Activated CD4-positive, alpha-beta T cell treated with anti-CD3 and anti-CD28 coated beads, Interleukin-2, amount 10 ng/mL, durations not matched to agents 7 days and 5 days (primary cell): ENCODE data around the gene TDRD3. TPM values are rescaled to one million over a fixed set of nuclear protein-coding genes. Genes with fewer than 3 reads are reported as not detected.

Source experiments
- CTCF ChIA-PET: fragments of 350-600 bp; sonication (Branson Sonifier 250); formaldehyde crosslinking; loops from one replicate; lab custom pipeline; 2021; ENCODE audit warnings: antibody characterized with exemption; lab: Charles Lee
- POLR2A ChIA-PET: fragments of 350-600 bp; sonication (Branson Sonifier 250); formaldehyde crosslinking; loops from one replicate; lab custom pipeline; 2021; ENCODE audit warnings: antibody characterized with exemption; lab: Charles Lee
- DNase-seq: peaks from one replicate; pipeline ENCODE4 v3.0.0-alpha.2; 2020
- H3K27ac Mint-ChIP-seq: one replicate; pipeline ENCODE4 v1.8.0; 2021; ENCODE audit warnings: mild to moderate bottlenecking, moderate library complexity, mixed read lengths
- H3K27me3 Mint-ChIP-seq: one replicate; pipeline ENCODE4 v1.8.0; 2021; ENCODE audit warnings: mixed read lengths
- H3K36me3 Mint-ChIP-seq: one replicate; pipeline ENCODE4 v1.8.0; 2021; ENCODE audit warnings: low read depth, mixed read lengths
- H3K4me1 Mint-ChIP-seq: one replicate; pipeline ENCODE4 v1.8.0; 2021; ENCODE audit warnings: mixed read lengths
- H3K4me3 Mint-ChIP-seq: one replicate; pipeline ENCODE4 v1.8.0; 2021; ENCODE audit warnings: mild to moderate bottlenecking, moderate library complexity, mixed read lengths
- H3K9me3 Mint-ChIP-seq: one replicate; pipeline ENCODE4 v1.8.0; 2021; ENCODE audit warnings: mixed read lengths
- total RNA-seq, 2 experiments: library from RNA; stranded (reverse); gene quantifications; one replicate each; pipeline ENCODE4 v1.2.3, GENCODE V29; 2021

Gene TDRD3
- total RNA-seq, 2 experiments from 2014 or later, result 22.5 to 25.3 TPM

DNA sequence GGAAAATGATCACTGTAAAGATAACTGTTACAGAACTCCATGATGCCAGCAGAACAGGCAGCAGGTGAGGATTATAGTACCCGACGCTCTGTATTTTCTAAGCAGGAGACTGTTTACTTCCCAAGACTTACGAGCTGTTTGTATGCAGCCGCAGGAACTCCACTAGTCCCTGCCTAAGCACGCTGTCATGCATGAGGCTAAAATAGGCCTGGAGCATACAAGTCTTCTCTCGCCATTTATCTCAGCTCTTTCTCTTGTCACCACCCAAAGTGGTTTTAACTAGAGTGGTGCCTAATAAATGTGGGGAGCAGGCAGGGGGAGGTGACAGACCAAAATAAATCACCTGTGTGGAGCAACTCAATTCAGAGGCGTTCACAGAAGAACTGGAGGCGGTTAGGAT is 175.8 kb downstream of the TDRD3 start:
- Mint-ChIP-seq H3K27ac (no peak overlapping the region), H3K9me3 (peaks cover 8% of the 10 kb centered on the region), H3K4me1 (no peaks in the 10 kb centered on the region), H3K4me3 (no peak overlapping the region), H3K36me3 (peaks cover 17% of the 10 kb centered on the region), H3K27me3 (no peaks in the 10 kb centered on the region)
- POLR2A ChIA-PET, result no interaction called here
- no peak for DNase-seq
- CTCF ChIA-PET, result interaction anchor here (1.1 kb wide), 1 partner anchor 12 kb away, joined by 3 read pairs; no protein-coding TSS in a partner anchor

DNA sequence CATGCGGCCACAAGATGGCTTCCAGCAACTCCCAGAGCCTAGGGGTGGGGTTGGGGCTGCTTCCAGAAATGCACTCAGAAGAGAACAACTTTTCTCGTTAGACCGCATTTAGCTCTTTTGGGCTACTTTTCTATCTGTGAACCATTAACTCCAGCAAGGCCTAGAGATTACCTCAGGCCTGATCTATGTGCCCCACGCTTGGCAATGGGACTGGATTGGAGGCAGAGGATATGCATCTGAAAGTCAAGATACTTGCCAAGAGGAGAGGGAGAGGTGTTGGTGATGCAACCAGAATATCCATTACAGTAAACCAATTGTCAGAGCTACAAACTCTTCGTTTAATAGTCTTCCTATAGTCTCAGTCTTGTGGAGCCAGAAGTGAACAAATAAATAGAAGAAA is 177.7 kb downstream of the TDRD3 start:
- no peak overlapping the region for H3K27ac Mint-ChIP-seq
- no peak for DNase-seq
- no peaks in the 10 kb centered on the region for H3K4me1 Mint-ChIP-seq
- H3K9me3 Mint-ChIP-seq, result peaks cover 4% of the 10 kb centered on the region
- H3K27me3 Mint-ChIP-seq, result no peaks in the 10 kb centered on the region
- CTCF ChIA-PET, result no interaction called here
- H3K4me3 Mint-ChIP-seq, result no peak overlapping the region
- POLR2A ChIA-PET, result no interaction called here
- H3K36me3 Mint-ChIP-seq, result peaks cover 4% of the 10 kb centered on the region

DNA sequence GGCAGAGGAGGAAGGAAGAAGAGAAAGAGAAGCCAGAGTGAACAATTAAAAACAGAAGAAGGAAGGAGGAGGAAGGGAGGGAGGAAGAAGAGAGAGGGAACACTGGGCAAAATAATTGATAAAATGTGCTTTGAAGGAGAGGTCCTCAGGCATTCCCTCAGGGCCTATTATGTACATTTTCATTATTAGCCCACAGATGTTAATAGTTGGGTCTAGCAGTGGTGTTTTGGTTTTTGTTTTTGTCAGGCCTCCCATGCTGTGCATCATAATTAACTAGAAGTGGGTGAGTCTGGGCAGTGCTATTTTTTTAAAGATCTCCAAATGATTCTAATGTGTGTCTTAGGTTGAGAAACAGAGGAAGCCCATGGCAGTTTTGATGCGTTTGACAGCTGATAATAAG is 178.1 kb downstream of the TDRD3 start:
- peaks cover under 1% of the 10 kb centered on the region for H3K36me3 Mint-ChIP-seq
- CTCF ChIA-PET, result interaction anchor here (0.8 kb wide), 1 partner anchor 13 kb away, joined by 3 read pairs; no protein-coding TSS in a partner anchor
- peaks cover 4% of the 10 kb centered on the region for H3K9me3 Mint-ChIP-seq
- DNase-seq, result no peak
- H3K4me3 Mint-ChIP-seq, result no peak overlapping the region
- no peaks in the 10 kb centered on the region for H3K27me3 Mint-ChIP-seq
- POLR2A ChIA-PET, result no interaction called here
- no peaks in the 10 kb centered on the region for H3K4me1 Mint-ChIP-seq
- H3K27ac Mint-ChIP-seq, result no peak overlapping the region

DNA sequence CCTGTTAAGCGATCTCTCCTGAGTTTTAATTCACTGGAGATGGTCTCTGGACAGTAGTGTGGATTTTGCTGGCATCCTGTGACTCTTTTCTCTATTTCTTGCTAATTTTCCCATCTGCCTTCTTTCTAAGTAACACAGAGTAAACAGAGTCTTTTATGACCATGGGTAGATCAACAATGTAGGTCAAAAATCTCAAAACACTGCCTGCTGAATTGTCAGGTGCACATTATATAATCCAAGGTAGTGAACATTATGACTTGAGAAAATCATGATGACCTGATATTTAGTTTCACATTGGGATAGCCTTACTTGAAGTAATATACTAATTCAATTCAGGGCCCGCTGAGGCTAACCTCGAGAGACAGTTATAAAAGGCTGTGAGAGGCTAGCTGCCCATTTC is 180.7 kb downstream of the TDRD3 start:
- POLR2A ChIA-PET, result no interaction called here
- no peak overlapping the region for H3K4me3 Mint-ChIP-seq
- DNase-seq, result no peak
- peaks cover 4% of the 10 kb centered on the region for H3K9me3 Mint-ChIP-seq
- no peaks in the 10 kb centered on the region for H3K36me3 Mint-ChIP-seq
- H3K27ac Mint-ChIP-seq, result no peak overlapping the region
- no peaks in the 10 kb centered on the region for H3K4me1 Mint-ChIP-seq
- CTCF ChIA-PET, result no interaction called here
- no peaks in the 10 kb centered on the region for H3K27me3 Mint-ChIP-seq

DNA sequence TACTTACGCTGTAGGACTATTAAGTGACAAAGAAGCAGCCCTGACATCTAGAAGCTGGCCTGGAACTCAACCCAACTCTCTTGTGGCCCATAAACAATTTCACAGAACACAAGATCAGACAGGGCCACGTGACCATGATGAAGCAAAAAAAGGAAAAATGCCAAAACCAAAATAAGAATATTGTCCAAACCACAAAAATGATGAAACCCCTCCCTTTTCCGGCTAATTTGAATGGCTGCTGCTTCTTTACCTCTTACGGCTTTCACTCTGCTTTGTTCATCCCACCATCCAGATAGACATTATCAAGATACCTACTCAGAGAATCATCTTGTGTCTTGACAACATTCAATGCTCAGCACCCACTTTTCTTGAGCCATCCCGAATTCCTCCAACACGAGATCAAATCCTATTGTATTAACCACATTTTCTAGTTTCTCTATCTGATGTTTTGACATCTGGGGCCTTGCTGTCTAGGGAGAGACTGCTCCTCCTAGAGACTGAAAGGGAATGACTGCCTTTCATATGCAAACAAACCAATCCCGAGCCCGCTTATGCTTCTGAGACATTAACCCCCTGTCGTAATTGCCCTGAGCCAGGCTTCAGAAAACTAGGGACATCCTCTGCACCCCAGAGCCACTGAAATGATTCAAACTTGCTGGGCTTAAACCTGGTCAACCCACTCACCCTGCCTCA is 186.3 kb downstream of the TDRD3 start:
- H3K4me3 Mint-ChIP-seq, result no peak overlapping the region
- POLR2A ChIA-PET, result no interaction called here
- H3K4me1 Mint-ChIP-seq, result no peaks in the 10 kb centered on the region
- CTCF ChIA-PET, result no interaction called here
- no peaks in the 10 kb centered on the region for H3K27me3 Mint-ChIP-seq
- no peak overlapping the region for H3K27ac Mint-ChIP-seq
- H3K36me3 Mint-ChIP-seq, result no peaks in the 10 kb centered on the region
- no peak for DNase-seq
- peaks cover 14% of the 10 kb centered on the region for H3K9me3 Mint-ChIP-seq

DNA sequence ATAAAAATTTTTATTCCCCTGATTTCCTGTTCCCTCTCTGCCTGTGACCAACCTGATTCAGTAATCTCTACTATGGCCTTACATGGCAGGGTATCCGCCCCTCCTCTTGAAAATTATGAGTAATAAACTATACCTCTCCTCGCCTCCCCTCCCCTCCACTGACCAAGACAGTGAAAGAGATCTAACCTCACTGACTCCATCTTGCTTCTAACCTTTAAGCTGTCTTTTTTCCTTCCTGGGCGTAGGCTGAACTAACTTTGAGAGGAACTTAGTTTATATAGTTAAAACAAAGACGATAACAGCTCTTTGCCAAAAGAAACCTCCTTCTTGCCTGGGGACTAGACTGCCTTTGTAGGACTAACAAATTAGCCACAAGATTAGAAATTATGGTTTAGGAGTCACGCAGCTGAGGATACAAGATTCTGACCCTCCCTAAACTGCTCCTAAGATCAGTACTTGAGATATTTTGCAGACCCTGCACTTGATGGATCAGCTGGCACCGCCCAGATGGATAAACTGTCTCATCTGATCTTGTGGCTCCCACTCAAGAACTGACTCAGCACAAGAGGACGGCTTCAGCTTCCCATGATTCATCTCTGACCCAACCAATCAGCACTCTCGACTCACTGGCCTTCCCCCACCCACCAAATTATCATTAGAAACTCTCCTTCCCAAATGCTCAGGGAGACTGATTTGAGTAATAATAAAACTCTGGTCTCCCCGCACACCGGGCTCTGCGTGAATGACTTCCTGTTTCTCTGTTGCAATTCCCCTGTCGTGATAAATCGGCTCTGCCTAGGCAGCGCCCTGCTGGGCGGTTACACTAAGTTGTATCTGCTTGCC is 187.1 kb downstream of the TDRD3 start:
- H3K4me3 Mint-ChIP-seq, result no peak overlapping the region

DNA sequence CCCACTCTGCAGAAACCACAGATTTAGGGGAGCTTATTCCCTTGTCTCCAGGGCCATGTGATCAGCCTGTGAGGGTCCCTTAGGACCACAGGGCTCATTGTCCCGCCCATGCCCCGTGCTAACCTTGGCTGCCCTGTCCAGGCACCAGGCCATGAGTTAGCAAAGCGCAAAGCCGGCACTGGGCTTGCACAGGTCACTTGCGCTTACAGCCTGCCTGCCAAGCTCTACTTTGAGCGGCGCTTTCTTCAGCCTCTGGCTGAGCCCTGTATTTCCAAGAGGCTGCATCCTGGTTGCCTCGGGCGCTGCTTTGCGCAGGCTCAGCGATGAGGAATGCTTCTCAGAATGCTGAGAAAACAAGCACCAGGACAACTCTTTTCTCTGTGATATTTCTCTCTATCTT is 188.0 kb downstream of the TDRD3 start:
- Mint-ChIP-seq H3K9me3 (peaks cover 14% of the 10 kb centered on the region), H3K4me1 (no peaks in the 10 kb centered on the region), H3K36me3 (no peaks in the 10 kb centered on the region), H3K27ac (no peak overlapping the region), H3K27me3 (no peaks in the 10 kb centered on the region), H3K4me3 (no peak overlapping the region)
- POLR2A ChIA-PET, result no interaction called here
- DNase-seq, result no peak
- CTCF ChIA-PET, result interaction anchor here (1.1 kb wide), 1 partner anchor 13 kb away, joined by 3 read pairs; no protein-coding TSS in a partner anchor

More for the DNA sequence above, 187.1 kb downstream of the TDRD3 start:
- H3K27me3 Mint-ChIP-seq, result no peaks in the 10 kb centered on the region
- peaks cover 14% of the 10 kb centered on the region for H3K9me3 Mint-ChIP-seq
- H3K36me3 Mint-ChIP-seq, result no peaks in the 10 kb centered on the region
- DNase-seq, result no peak
- H3K4me1 Mint-ChIP-seq, result no peaks in the 10 kb centered on the region
- POLR2A ChIA-PET, result no interaction called here
- CTCF ChIA-PET, result interaction anchor here (1.1 kb wide), 1 partner anchor 12 kb away, joined by 3 read pairs; no protein-coding TSS in a partner anchor
- no peak overlapping the region for H3K27ac Mint-ChIP-seq

DNA sequence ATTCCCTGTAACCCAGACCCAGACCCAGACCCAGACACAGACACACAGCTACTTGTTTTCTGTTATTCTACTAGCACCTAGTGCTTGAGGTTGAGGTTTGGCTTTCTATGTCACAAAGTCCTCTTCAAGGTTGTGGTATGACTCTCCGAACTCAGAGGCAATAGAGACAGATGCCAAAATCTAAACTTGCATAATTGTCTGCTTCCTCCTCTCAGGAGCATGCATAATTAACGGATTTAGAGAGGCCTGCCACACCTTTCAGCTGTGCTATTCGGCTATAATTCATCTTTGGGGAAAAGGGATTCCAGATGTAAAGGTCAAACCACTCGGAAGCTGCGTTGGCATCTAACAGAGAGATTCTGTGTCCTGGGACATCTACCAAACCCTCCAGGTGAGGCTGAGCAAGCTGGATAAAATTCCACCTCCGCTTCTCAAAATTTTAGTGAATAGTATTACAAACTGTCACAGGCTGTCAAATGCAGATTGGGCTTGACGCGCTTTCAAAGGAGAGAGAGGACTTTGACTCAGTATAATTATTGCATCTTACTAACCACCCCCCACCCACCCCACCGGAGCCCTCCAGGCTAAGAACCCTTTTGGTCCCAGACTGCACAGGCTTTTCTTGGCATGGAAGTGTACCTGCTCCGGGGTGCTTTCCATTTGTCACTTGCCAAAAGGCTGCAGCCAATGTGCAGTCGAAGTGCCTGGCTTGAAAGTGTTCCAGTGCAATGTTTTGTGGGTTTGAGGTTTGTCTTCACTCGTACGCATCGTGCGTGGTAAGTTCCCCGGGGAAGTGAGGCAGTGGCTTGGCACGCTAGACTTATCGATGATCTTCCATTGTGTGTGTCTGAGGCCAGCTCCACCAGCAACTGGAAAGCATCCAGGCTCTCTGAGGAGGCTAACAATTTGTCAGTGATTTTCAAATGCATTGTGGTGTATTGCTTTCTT is 194.1 kb downstream of the TDRD3 start:
- H3K9me3 Mint-ChIP-seq, result no peaks in the 10 kb centered on the region
- CTCF ChIA-PET, result interaction anchor here (0.6 kb wide), 1 partner anchor 32 kb away, joined by 5 read pairs; no protein-coding TSS in a partner anchor
- no peaks in the 10 kb centered on the region for H3K27me3 Mint-ChIP-seq
- H3K27ac Mint-ChIP-seq, result no peak overlapping the region
- no peak for DNase-seq
- H3K36me3 Mint-ChIP-seq, result no peaks in the 10 kb centered on the region
- POLR2A ChIA-PET, result no interaction called here
- H3K4me3 Mint-ChIP-seq, result no peak overlapping the region
- H3K4me1 Mint-ChIP-seq, result no peaks in the 10 kb centered on the region

DNA sequence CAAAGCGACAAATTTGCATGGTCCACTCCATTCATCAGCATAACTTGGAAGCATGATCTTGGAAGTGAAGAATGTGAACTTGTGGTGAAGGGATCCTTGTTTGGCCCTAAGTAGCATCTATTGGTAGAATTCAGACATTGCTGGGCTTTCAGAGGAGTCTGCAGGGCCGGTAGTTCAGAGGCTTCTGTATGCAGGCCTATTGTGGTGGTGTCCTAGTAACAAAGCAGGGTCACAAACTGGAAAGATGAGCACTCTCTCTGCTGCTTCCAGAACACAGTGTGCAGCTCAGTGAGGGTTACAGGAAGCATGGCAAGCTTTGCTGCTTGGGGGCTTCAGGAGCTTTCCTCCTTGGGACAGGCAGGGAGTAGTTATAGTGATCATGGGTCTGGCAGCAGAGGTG is 206.0 kb downstream of the TDRD3 start:
- H3K36me3 Mint-ChIP-seq, result no peaks in the 10 kb centered on the region
- CTCF ChIA-PET, result no interaction called here

DNA sequence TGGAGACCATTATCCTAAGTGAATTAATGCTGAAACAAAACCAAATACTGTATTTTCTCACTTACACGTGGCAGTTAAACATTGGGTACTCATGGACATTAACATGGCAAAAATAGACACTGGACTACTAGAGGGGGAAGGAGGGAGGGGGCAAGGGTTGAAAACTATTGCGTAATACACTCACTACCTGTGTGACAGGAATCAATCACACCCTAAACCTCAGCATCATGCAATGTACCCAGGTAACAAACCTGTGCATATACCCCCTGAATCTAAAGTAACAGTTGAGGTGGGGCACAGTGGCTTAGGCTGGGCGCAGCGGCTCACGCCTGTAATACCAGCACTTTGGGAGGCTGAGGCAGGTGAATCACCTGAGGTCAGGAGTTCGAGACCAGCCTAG is 207.0 kb downstream of the TDRD3 start:
- Mint-ChIP-seq H3K27me3 (no peaks in the 10 kb centered on the region), H3K4me1 (no peaks in the 10 kb centered on the region), H3K9me3 (no peaks in the 10 kb centered on the region), H3K4me3 (no peak overlapping the region), H3K27ac (no peak overlapping the region), H3K36me3 (no peaks in the 10 kb centered on the region)
- ChIA-PET POLR2A (no interaction called here), CTCF (no interaction called here)
- DNase-seq, result no peak

More for the DNA sequence above, 206.0 kb downstream of the TDRD3 start:
- POLR2A ChIA-PET, result no interaction called here
- no peaks in the 10 kb centered on the region for H3K4me1 Mint-ChIP-seq
- no peak overlapping the region for H3K4me3 Mint-ChIP-seq
- H3K27me3 Mint-ChIP-seq, result no peaks in the 10 kb centered on the region
- no peak overlapping the region for H3K27ac Mint-ChIP-seq
- H3K9me3 Mint-ChIP-seq, result no peaks in the 10 kb centered on the region
- DNase-seq, result no peak

DNA sequence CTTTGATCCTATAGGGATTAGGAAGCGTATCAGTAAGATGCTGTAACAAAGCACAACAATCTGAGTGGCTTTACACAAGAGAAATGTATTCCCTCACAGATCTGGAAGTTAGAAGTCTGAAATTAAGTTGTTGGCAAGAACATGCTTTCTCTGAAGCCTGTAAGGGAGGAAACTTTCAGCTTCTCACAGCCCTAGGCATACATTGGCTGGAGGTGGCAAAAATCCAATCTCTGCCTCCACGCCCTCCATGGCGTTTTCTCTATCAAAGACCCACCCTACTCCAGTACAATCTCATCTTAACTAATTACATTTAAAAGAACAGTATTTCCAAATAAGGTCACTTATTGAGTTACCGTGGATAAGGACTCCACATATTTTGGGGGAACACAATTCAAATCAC is 211.9 kb downstream of the TDRD3 start:
- Mint-ChIP-seq H3K9me3 (no peaks in the 10 kb centered on the region), H3K4me1 (no peaks in the 10 kb centered on the region), H3K27ac (no peak overlapping the region), H3K36me3 (no peaks in the 10 kb centered on the region), H3K27me3 (no peaks in the 10 kb centered on the region), H3K4me3 (no peak overlapping the region)
- POLR2A ChIA-PET, result no interaction called here
- DNase-seq, result no peak
- CTCF ChIA-PET, result no interaction called here

DNA sequence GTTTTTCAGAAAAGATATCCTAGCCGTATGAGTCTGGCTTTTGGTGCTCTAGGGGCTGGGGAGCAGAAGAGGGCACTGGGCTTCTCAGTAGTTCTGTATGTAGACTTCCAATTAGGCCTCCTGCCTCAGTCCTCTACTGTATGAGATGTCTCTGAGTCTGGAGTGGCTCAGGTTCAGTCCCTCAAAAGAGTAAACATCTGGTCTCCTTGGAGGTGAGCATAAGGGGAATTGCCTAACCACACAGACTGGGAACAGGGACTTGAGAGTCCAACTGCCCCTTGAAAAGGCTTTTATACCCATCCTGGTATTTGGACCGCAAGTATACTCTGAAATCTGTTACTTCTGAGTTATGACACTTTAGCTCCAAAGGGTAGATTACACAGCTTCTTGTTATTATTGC is 214.5 kb downstream of the TDRD3 start:
- H3K9me3 Mint-ChIP-seq, result no peaks in the 10 kb centered on the region
- no peaks in the 10 kb centered on the region for H3K4me1 Mint-ChIP-seq
- no peak overlapping the region for H3K4me3 Mint-ChIP-seq
- ChIA-PET CTCF (no interaction called here), POLR2A (no interaction called here)
- no peaks in the 10 kb centered on the region for H3K27me3 Mint-ChIP-seq
- H3K36me3 Mint-ChIP-seq, result no peaks in the 10 kb centered on the region
- DNase-seq, result no peak
- H3K27ac Mint-ChIP-seq, result no peak overlapping the region
